ENCODE data around the gene APH1A.
A peak's percentile ranks its signal among the peaks of the same experiment; 100 is the strongest.
"Not testable (repeated sequence)": the region's sequence is repeated elsewhere in the genome, so short reads cannot be mapped to it uniquely, and the experiment has no call there.

The APH1A gene

GRCh38 chr1:150267896-150268295 lies 920 bp downstream of the APH1A start:
- no peak for DNase-seq

- no peak for DNase-seq
Measured at GRCh38 chr1:150263549-150263948, 5.3 kb downstream of the APH1A start.

GRCh38 chr1:150262388-150263320 lies 6.2 kb downstream of the APH1A start:
- DNase-seq, result no peak

- no peak for DNase-seq
Measured at GRCh38 chr1:150261367-150261766, 7.4 kb downstream of the APH1A start.

- no peak for DNase-seq
Measured at GRCh38 chr1:150259758-150260669, 8.8 kb downstream of the APH1A start.

GRCh38 chr1:150259217-150259616 lies 9.6 kb downstream of the APH1A start:
- DNase-seq, result no peak

GRCh38 chr1:150257624-150258585 lies 10.9 kb downstream of the APH1A start, which contains the start of gene CA14:
CA14 (plus strand) TSS chr1:150257774; CDS start chr1:150258129, 355 bp downstream.
- DNase-seq, result no peak

GRCh38 chr1:150256554-150257341 lies 12.1 kb downstream of the APH1A start:
- no peak for DNase-seq

GRCh38 chr1:150256198-150256553 lies 12.6 kb downstream of the APH1A start:
- DNase-seq, result no peak

GRCh38 chr1:150249936-150250335 lies 18.9 kb downstream of the APH1A start:
- no peak for DNase-seq

- DNase-seq, result no peak
Measured at GRCh38 chr1:150243003-150243402, 25.8 kb downstream of the APH1A start.

GRCh38 chr1:150237746-150238145 lies 31.1 kb downstream of the APH1A start:
- no peak for DNase-seq

GRCh38 chr1:150237176-150237575 lies 31.6 kb downstream of the APH1A start:
- not testable (repeated sequence) for DNase-seq

GRCh38 chr1:150236614-150237100 lies 32.2 kb downstream of the APH1A start:
- no peak for DNase-seq

- peak; percentile 98 for DNase-seq
Measured at GRCh38 chr1:150235852-150236613, 32.8 kb downstream of the APH1A start, which contains the start of gene ANP32E. ANP32E (minus strand) TSS chr1:150236112; CDS start chr1:150235786, 326 bp downstream.

- DNase-seq, result peak; percentile 23
Measured at GRCh38 chr1:150235294-150235851, 33.4 kb downstream of the APH1A start.

GRCh38 chr1:150234566-150235293 lies 34.1 kb downstream of the APH1A start:
- DNase-seq, result peak; percentile 93

- no peak for DNase-seq
Measured at GRCh38 chr1:150234309-150234565, 34.6 kb downstream of the APH1A start.
